Brain pericyte (primary cell): ENCODE measurements around the gene ADCY6.

Source experiments
- DNase-seq: peaks from one replicate; pipeline ENCODE4 v3.0.0-alpha.2; 2012; ENCODE audit warnings: low read depth, low spot score

Gene ADCY6

DNA sequence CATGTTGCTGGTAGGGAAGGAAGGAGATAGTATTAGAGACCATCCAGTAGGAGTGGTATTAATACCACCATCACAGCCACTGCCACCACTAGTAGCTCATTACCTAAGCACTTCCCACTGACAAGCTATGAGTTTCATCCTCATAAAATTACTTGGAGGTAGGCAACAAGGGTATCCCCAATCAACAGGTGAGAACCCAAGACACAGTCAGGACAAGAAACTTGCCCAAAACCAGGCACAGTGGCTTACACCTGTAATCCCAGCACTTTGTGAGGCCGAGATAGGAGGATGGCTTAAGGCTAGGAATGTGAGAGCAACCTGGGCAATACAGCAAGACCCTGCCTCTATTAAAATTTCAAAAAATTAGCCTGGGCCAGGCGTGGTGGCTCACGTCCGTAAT lies 5.5 kb downstream of the ADCY6 start:
- no peak for DNase-seq

DNA sequence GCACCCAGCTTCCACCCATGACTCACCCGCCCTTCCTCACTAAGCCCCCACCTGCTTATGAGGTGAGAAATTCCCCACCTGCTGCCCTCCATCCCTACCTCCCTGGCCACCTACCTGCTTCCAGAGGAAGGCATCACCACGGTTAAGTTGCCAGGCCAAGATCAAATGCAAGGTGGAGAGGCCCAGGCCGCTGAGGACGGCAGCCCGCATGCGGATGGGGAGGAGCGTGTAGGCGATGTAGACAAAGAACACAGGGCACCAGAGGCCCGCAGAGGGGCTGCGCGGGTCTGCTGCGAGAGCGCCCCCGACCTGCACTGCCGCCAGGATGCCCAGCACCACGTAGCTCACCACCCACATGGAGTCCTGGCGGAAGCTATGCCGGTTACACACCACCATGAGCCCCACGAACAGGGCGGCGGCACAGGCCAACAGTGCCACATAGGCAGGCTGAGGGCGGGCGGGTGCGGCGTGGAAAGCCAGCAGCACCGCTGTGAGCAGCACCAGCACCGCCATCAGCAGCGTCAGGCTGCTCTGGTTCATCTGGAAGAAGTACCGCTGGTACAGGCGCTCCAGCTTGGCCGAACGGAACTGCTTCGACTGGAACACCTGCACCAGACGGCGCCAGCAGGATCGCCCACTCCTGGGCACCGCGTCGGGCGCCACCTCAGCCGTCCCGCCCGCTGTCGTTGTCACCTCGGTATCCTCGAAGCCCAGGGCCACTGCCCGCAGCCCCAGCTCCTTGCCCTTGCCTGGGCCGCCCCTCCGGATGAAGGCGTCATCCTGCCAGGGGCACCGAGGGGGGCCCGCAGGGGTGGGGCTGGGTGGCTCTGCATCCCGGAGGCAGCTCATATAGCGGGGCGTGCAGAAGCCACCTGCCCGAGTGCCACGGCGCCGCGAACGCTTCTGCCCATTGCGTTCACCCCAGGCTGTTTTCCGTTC lies 6.2 kb downstream of the ADCY6 start:
- no peak for DNase-seq

DNA sequence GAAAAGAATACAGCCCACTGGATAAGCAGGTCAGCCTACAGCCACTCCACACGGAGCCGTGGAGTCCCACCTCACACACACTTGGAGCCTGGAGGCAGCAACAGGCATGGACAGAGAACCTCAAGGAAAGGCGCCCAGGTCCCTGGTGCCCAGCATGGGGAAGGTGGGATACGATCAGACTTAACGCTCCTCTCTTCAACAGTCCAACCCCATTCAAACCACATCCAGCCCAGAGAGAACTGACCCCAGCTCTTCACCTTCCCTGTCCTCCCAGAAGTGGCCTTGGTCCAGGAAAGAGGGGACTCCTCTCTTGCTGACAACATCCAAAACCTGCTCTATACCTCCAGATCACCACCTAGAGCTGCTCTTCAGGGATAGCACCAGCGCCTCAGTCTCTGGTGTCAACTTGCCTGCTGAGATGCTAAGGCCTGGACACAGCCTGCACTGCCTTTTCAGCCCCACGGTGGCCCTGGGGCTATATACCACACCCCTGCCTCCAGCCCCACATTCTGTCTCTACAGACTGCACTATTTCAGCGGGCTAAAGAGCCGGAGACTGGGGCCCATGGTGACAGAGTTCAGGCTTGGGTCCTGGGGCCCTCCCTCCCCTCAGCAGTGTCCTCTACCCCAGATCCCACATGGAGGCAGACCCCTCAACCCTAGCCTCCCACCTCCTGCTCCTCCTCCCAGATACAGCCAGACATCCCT lies 7.0 kb downstream of the ADCY6 start:
- no peak for DNase-seq

GRCh38 chr12:48780381-48781025 lies 8.4 kb downstream of the ADCY6 start:
- no peak for DNase-seq

DNA sequence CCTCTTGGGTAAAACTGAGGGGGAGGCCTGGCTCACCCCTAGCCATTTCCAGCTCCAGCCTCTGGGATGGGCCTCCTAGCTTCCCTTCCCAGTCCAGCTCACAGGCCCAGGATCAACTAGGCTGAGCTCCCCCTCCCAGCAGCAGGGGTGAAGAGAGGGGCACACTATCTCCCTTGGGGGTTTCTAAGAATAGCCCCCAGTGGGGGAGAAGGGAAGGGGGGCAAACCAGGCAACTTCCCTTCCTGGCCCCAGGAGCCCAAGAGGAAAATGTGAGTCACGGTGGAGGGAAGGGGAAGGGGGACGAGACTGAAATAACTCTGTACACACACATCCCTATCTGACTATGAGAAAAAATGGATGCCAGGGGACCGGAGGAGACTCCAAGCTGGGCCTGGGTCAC lies 9.0 kb downstream of the ADCY6 start:
- peak; percentile 76 for DNase-seq

DNA sequence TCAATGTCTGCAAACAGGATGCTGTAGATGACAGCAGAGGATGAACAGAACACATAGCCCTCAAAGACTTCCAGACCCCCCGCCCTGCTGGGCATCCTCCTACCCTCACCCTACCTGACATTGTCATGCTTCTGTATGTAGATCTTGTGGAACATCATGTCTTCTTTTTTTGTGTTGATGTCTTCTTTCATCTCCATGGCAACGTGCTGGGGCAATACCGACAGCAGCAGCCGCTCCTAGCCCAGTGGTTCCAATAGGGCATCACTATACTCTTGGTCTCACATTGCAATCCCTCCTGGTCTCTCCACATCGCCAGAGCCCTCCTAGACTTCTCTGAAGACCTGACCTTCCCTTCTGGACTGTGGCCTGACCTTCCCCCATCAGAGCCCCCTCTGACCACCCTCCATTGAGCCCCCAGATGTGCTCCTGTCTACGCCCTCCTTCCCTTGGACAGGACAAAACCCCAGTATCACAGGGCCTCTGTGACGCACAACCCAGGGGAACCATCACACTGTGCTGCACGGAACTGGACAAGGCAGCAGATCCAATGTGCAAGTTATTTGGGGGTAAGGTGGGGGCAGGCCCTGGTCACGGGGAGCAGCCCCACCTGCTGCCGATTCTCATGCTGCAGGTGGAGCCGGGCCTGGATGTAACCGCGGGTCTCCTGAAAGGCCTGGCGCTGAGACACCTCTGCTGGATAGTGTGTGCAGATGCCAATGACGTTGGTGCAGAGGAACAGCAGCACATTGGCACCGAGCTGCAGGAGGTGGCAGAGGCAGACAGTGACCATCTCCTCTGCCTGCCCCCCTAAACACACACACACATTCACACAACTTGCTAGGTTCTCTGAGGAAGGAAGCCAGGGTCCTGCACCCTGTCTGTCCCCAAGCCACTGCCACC lies 11.1 kb downstream of the ADCY6 start:
- no peak for DNase-seq

GRCh38 chr12:48776956-48777355 lies 11.9 kb downstream of the ADCY6 start:
- DNase-seq = no peak

GRCh38 chr12:48775991-48776649 lies 12.8 kb downstream of the ADCY6 start:
- DNase-seq = no peak

- DNase-seq = no peak
Measured at GRCh38 chr12:48775299-48775698, 13.6 kb downstream of the ADCY6 start.

DNA sequence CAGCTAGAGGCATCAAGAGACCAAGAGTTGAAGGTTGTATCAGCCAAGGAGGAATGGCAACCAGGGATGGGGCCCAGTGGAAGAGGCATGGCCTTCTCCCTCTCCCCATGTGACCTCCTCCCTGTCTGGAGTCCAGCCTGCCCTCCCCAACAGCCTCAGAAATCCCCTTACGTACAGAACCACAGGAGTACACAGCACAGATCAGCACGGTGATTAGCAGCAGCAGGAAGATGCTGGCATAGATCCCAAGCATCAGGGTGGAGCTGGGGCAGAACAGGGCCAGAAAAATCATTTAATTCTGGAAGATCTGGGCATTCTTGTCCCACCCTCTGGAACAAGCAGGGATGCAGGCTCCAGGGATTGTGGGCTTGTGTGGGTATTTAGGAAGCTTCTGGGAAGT lies 14.4 kb downstream of the ADCY6 start:
- no peak for DNase-seq

DNA sequence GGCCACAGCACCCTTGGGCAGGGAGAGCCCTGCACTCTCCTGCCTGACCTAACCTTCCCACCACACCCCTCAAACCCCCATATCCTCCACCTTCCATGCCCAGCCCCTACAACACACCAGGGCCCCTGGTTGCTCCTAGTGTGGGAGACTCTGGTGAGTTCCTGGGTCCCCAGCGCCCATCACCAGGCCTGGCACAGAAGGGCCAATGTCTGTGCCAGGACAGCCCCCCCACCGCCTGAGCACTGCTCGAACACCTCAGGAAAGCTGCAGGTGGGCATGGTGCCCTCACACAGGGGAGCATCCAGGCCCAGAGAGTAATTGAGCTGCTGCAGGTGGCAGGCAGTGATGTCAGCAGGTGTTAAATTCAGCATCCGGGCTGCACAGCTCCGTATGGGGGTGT lies 15.2 kb downstream of the ADCY6 start:
- no peak for DNase-seq

- no peak for DNase-seq
Measured at GRCh38 chr12:48771588-48772112, 17.2 kb downstream of the ADCY6 start.

- no peak for DNase-seq
Measured at GRCh38 chr12:48770756-48771155, 18.1 kb downstream of the ADCY6 start.

GRCh38 chr12:48768736-48769135 lies 20.2 kb downstream of the ADCY6 start:
- no peak for DNase-seq

DNA sequence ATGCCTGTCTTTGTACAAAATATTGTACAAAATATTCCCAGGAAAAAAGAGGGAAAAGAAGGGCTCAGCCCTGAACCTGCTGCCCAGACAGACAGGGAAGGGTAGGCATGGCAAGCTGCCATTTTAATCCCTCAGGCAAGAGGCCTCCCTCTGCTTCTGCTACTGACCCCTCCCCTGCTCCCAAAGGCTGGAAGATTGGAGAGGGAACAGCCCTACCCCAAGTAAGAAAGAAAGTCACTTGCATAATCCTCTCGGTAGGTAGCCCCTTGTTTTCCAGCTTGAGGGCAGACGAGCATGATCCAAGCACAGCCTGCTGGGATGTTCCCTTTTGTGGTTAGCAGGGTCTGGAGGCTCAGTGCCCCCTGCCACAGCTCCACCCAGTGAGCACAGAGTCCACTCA lies 20.7 kb downstream of the ADCY6 start:
- DNase-seq = no peak

DNA sequence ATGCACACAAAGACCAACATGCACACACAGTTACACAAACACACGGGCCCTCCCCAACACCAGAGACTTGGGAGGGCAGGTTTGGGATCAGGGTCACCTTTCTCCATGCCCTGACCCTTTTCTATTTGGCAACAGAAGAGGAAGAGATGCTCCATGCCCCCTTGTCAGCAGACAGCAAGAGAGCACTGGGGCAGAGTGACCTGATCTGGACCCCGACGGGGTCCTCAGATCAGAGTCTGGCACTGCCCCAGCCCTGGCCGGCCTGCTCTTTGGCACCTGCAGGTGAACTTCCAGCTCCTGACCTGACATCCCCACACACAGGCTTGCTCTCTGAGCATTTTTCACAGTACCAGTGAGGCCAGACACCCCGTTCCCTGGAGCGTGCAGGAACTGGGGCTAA lies 21.4 kb downstream of the ADCY6 start:
- DNase-seq = no peak

- no peak for DNase-seq
Measured at GRCh38 chr12:48767047-48767446, 21.8 kb downstream of the ADCY6 start.

GRCh38 chr12:48765753-48766162 lies 23.1 kb downstream of the ADCY6 start:
- DNase-seq = no peak

DNA sequence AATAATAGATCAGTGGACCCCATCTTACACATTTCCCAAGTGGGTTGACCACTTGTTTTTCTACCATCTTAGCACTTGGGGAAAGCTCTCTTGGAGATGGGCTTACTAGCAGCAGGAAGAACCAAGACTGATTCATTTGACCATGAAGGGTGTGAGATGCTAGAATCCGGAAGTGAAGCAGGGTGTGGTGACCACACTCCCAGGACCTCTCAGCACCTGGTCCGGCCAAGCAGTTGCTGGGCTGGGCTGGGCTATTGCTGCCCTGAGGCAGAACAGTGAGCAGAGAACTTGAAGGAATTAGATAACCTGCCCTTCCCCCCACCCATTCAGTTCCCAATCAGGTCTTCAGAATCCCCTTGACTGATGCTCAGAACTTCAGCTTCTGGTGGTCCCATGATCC lies 24.4 kb downstream of the ADCY6 start:
- DNase-seq = no peak

GRCh38 chr12:48758737-48759136 lies 30.2 kb downstream of the ADCY6 start:
- no peak for DNase-seq

- DNase-seq = no peak
Measured at GRCh38 chr12:48758186-48758585, 30.7 kb downstream of the ADCY6 start.
